Smooth muscle cell (in vitro differentiated cells): Measurements from ENCODE around the gene CEBPA. TPM values are rescaled to one million over a fixed set of nuclear protein-coding genes. Genes with fewer than 3 reads are reported as not detected.

Source experiments
- DNase-seq: peaks from one replicate; lab custom pipeline; 2025; ENCODE audit not compliant: unreplicated experiment; lab: John Stamatoyannopoulos, UW
- H2AFZ ChIP-seq: fragments of 200-600 bp; sonication (generic); 2 replicates; pipeline ENCODE4 v1.6.0; 2016; ENCODE audit warnings: antibody characterized with exemption, low read depth, mild to moderate bottlenecking
- H3F3A ChIP-seq: fragments of 200-600 bp; sonication (generic); 2 replicates; pipeline ENCODE4 v1.6.0; 2017; ENCODE audit warnings: antibody characterized with exemption, low read depth
- H3K27ac ChIP-seq: fragments of 200-600 bp; sonication (generic); 2 replicates; pipeline ENCODE4 v1.5.1; 2016; ENCODE audit warnings: low read depth, mild to moderate bottlenecking
- H3K27me3 ChIP-seq: fragments of 200-600 bp; sonication (generic); 2 replicates; pipeline ENCODE4 v1.6.1; 2016; ENCODE audit warnings: low read depth, mild to moderate bottlenecking
- H3K36me3 ChIP-seq: fragments of 200-600 bp; sonication (generic); 2 replicates; pipeline ENCODE4 v1.5.1; 2016; ENCODE audit warnings: low read depth
- H3K4me1 ChIP-seq: fragments of 200-600 bp; sonication (generic); 2 replicates; pipeline ENCODE4 v1.5.1; 2016; ENCODE audit warnings: low read depth
- H3K4me2 ChIP-seq: fragments of 200-600 bp; sonication (generic); 2 replicates; pipeline ENCODE4 v1.6.0; 2016; ENCODE audit warnings: mild to moderate bottlenecking
- H3K4me3 ChIP-seq: fragments of 200-600 bp; sonication (generic); 2 replicates; pipeline ENCODE4 v1.5.1; 2016; ENCODE audit warnings: mild to moderate bottlenecking
- H3K79me2 ChIP-seq: fragments of 200-600 bp; sonication (generic); 2 replicates; pipeline ENCODE4 v1.6.0; 2016; ENCODE audit warnings: low read depth, mild to moderate bottlenecking
- H3K9ac ChIP-seq: fragments of 200-600 bp; sonication (generic); 2 replicates; pipeline ENCODE4 v1.6.0; 2016; ENCODE audit warnings: low read depth
- H3K9me3 ChIP-seq: fragments of 200-600 bp; sonication (generic); replicated peaks from 2 replicates; pipeline ENCODE4 v1.5.1; 2016; ENCODE audit warnings: low read depth
- H4K20me1 ChIP-seq: fragments of 200-600 bp; sonication (generic); 2 replicates; pipeline ENCODE4 v1.6.0; 2016; ENCODE audit warnings: low read depth
- WGBS: methylation state at CpG from one replicate; pipeline ENCODE4 v1.1.7; 2016; ENCODE audit warnings: low lambda C conversion rate; 5-methylcytosine and 5-hydroxymethylcytosine counted together
- polyA plus RNA-seq: library from polyadenylated mRNA; unstranded; fragments of >200 nt; fragmentation: Nextera tagmentation; extraction: Ambion mirVana; gene quantifications from 2 replicates; pipeline ENCODE4 v1.2.1, GENCODE V29; 2016
- total RNA-seq: library from RNA; depleted of rRNA; stranded (reverse); fragments of >200 nt; gene quantifications from 2 replicates; pipeline ENCODE4 v1.2.3, GENCODE V29; 2014
- TF ChIP-seq, protein P1 (sequence below): fragments of 200-600 bp; sonication (generic); IDR thresholded peaks from 2 replicates; pipeline ENCODE4 v1.5.1; 2017; ENCODE audit warnings: borderline replicate concordance, mild to moderate bottlenecking, antibody characterized with exemption; ENCODE audit not compliant: insufficient read depth, poor library complexity, severe bottlenecking

CEBPA gene
- total and polyA plus RNA-seq, 2 experiments from 2014 or later = 1.2 to 2.1 TPM

DNA sequence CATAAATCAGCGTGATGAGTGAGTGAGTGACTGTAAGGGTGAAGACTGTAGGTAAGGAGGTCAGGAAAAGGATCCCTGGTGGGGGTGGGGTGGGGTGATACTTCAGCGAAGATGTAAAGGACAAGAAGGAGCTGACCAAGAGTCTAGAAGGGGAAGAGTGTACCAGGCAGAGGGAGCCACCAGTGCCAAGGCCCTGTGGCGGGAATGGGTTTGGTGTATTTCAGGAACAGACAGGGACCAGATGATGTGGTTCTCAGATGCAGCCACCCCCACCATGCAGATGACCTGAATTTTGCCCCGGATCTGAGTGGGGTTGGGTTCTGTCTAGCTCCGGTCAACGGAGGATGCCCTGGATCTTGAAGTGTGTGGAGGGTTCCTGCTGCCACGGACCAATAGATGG lies 46.6 kb downstream of the CEBPA start:
- Histone ChIP-seq H2AFZ (no peak overlapping the region), H3F3A (no peaks in the 10 kb centered on the region), H3K4me1 (no peaks in the 10 kb centered on the region), H3K4me3 (no peak overlapping the region), H3K27me3 (no peaks in the 10 kb centered on the region), H3K4me2 (no peak overlapping the region), H4K20me1 (no peaks in the 10 kb centered on the region), H3K36me3 (no peaks in the 10 kb centered on the region), H3K9me3 (no peaks in the 10 kb centered on the region), H3K27ac (no peak overlapping the region), H3K79me2 (no peaks in the 10 kb centered on the region), H3K9ac (no peak overlapping the region)
- TF ChIP-seq, protein P1, sequence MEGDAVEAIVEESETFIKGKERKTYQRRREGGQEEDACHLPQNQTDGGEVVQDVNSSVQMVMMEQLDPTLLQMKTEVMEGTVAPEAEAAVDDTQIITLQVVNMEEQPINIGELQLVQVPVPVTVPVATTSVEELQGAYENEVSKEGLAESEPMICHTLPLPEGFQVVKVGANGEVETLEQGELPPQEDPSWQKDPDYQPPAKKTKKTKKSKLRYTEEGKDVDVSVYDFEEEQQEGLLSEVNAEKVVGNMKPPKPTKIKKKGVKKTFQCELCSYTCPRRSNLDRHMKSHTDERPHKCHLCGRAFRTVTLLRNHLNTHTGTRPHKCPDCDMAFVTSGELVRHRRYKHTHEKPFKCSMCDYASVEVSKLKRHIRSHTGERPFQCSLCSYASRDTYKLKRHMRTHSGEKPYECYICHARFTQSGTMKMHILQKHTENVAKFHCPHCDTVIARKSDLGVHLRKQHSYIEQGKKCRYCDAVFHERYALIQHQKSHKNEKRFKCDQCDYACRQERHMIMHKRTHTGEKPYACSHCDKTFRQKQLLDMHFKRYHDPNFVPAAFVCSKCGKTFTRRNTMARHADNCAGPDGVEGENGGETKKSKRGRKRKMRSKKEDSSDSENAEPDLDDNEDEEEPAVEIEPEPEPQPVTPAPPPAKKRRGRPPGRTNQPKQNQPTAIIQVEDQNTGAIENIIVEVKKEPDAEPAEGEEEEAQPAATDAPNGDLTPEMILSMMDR = no peak
- DNase-seq = no peak
- WGBS = 89% methylated on average over 7 of the region's 7 CpGs

DNA sequence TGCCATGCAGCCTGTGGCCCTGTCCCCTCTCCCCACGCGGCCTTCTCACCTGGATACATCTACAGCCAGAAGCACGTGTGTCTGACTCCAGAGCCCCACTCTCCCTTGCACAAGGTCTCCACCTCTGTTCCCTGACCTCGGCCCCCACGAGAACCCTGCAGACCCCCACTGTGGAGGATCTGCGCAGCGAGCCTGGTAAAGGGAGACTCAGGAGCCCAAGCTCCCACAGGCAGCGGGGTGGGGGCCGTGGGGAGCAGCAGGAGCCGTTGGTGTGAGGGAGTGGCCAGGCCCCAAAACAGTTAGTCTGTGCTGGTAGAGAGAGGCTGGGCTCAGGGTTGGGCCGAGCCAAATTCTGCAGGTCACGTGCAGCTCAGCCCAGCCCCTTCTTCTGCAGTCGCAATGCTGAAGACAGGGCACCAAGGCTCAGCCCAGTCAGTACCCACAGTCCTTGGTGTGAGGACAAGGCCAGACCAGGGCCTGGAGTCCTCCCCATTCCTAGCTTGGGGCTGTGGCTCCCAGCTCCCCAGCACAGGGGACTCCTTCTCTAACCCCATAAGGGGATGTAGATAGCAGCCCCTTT lies 48.0 kb downstream of the CEBPA start:
- DNase-seq = no peak
- no peak overlapping the region for H3K4me3 ChIP-seq
- no peak overlapping the region for H3K4me2 ChIP-seq
- no peaks in the 10 kb centered on the region for H3K36me3 ChIP-seq
- no peaks in the 10 kb centered on the region for H3K9me3 ChIP-seq
- TF ChIP-seq, protein P1 = no peak
- 87% methylated on average over 13 of the region's 13 CpGs for WGBS
- no peaks in the 10 kb centered on the region for H3F3A ChIP-seq
- H4K20me1 ChIP-seq = no peaks in the 10 kb centered on the region
- H2AFZ ChIP-seq = no peak overlapping the region
- H3K27me3 ChIP-seq = no peaks in the 10 kb centered on the region
- H3K9ac ChIP-seq = no peak overlapping the region
- H3K79me2 ChIP-seq = no peaks in the 10 kb centered on the region
- no peaks in the 10 kb centered on the region for H3K4me1 ChIP-seq
- no peak overlapping the region for H3K27ac ChIP-seq

DNA sequence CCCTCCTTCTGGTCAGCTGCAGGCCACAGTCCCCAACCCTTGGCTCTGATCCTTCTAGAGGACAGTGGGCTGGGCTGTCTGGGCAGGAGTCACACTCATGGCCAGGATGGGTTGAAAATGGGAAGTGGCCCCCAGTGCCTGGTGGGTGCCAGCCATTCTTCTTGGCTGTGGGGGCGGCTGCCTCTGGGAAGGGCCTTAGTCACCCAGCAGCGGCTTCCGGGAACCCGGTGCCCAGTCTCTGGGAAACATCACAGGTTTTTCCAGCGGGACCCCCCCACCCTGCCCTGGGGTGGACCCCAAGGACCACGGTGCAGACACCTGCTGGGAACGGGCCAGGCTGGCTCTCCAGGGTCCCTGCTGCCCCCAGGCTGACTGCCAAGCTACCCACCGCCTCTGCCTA lies 49.4 kb downstream of the CEBPA start:
- 93% methylated on average over 8 of the region's 8 CpGs for WGBS
- Histone ChIP-seq H3K9me3 (no peaks in the 10 kb centered on the region), H3F3A (no peaks in the 10 kb centered on the region), H2AFZ (no peak overlapping the region), H3K27ac (no peak overlapping the region), H3K36me3 (no peaks in the 10 kb centered on the region), H4K20me1 (no peaks in the 10 kb centered on the region), H3K4me1 (no peaks in the 10 kb centered on the region), H3K79me2 (no peaks in the 10 kb centered on the region), H3K4me3 (no peak overlapping the region), H3K4me2 (no peak overlapping the region), H3K27me3 (no peaks in the 10 kb centered on the region), H3K9ac (no peak overlapping the region)
- no peak for DNase-seq
- TF ChIP-seq, protein P1 = no peak

DNA sequence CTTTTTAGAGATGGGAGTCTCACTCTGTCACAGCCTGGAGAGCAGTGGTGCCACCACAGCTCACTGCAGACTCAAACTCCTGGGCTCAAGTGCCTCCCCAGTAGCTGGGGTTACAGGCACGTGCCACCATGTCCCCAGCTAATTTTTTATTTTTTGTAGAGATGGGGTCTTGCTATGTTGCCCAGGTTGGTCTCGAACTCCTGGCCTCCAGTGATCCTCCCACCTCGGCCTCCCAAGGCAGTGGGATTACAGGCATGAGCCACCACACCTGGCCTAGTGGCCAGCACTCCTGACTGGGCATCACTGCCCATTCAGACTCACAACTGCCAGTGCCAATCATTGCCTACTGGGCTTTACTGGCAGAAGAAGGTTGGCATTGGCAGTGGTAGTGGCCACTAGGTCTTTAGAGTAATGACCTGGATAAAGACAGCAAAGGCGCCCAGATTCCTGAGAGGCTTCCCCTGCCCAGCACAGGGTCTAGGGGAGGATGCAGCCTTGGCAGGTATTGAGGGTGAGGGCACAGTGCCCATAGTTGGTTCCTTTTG lies 49.8 kb downstream of the CEBPA start:
- no peak overlapping the region for H3K4me2 ChIP-seq
- WGBS = 95% methylated on average over 4 of the region's 4 CpGs
- no peak overlapping the region for H2AFZ ChIP-seq
- H3K27ac ChIP-seq = no peak overlapping the region
- no peaks in the 10 kb centered on the region for H3K4me1 ChIP-seq
- no peak for DNase-seq
- no peaks in the 10 kb centered on the region for H4K20me1 ChIP-seq
- TF ChIP-seq, protein P1 = no peak
- no peak overlapping the region for H3K9ac ChIP-seq
- no peaks in the 10 kb centered on the region for H3K27me3 ChIP-seq
- no peaks in the 10 kb centered on the region for H3K79me2 ChIP-seq
- no peak overlapping the region for H3K4me3 ChIP-seq
- no peaks in the 10 kb centered on the region for H3F3A ChIP-seq
- no peaks in the 10 kb centered on the region for H3K36me3 ChIP-seq
- H3K9me3 ChIP-seq = no peaks in the 10 kb centered on the region
